Brain microvascular endothelial cell (primary cell): ENCODE results near the gene FNDC3B.

Source experiments
- DNase-seq: peaks from one replicate; pipeline ENCODE4 v3.0.0-alpha.2; 2020
- H3K27ac ChIP-seq: fragments of 250-450 bp; sonication (Bioruptor Pico); 2 replicates; pipeline ENCODE4 v1.5.1; 2020; ENCODE audit warnings: mild to moderate bottlenecking, moderate library complexity
- H3K27me3 ChIP-seq: fragments of 250-450 bp; sonication (Bioruptor Pico); replicated peaks from 2 replicates; pipeline ENCODE4 v1.5.1; 2020; ENCODE audit warnings: mild to moderate bottlenecking
- H3K36me3 ChIP-seq: fragments of 250-450 bp; sonication (Bioruptor Pico); replicated peaks from 2 replicates; pipeline ENCODE4 v1.5.1; 2020; ENCODE audit warnings: mild to moderate bottlenecking
- H3K4me3 ChIP-seq: 2 replicates; pipeline ENCODE4 v1.5.1; 2011; ENCODE audit warnings: low read depth, mild to moderate bottlenecking, control low read depth, low read length, moderate library complexity
- CTCF ChIP-seq: IDR thresholded peaks from 2 replicates; pipeline ENCODE4 v1.5.1; 2011; ENCODE audit warnings: low read depth, mild to moderate bottlenecking, moderate library complexity, low read length, control low read depth, inconsistent platforms; ENCODE audit errors: missing control alignments
- in situ Hi-C: cut with HindIII; loops from 2 replicates; pipeline ENCODE4 v1.10.0; 2017; ENCODE audit warnings: low sequenced_read_pairs, low pct_ligation_motif_present

The FNDC3B gene

GRCh38 chr3:172167892-172168648, 128.7 kb downstream of the FNDC3B start:
- no peak for TF ChIP-seq CTCF
- in situ Hi-C loops, result no loop called here
- Histone ChIP-seq H3K4me3 (no peak overlapping the region), H3K36me3 (peaks cover 11% of the 10 kb centered on the region), H3K27me3 (no peaks in the 10 kb centered on the region), H3K27ac (peak overlapping the region; percentile 7)
- no peak for DNase-seq

- Histone ChIP-seq H3K27ac (no peak overlapping the region), H3K36me3 (peaks cover 13% of the 10 kb centered on the region), H3K4me3 (no peak overlapping the region), H3K27me3 (no peaks in the 10 kb centered on the region)
- in situ Hi-C loops, result no loop called here
- DNase-seq, result no peak
- no peak for TF ChIP-seq CTCF
Measured at GRCh38 chr3:172170073-172170709, 130.8 kb downstream of the FNDC3B start.

- in situ Hi-C loops, result no loop called here
- TF ChIP-seq CTCF, result no peak
- H3K36me3 ChIP-seq, result peaks cover 13% of the 10 kb centered on the region
- H3K27ac ChIP-seq, result no peak overlapping the region
- H3K27me3 ChIP-seq, result no peaks in the 10 kb centered on the region
- no peak for DNase-seq
- H3K4me3 ChIP-seq, result no peak overlapping the region
Measured at GRCh38 chr3:172170841-172171240, 131.5 kb downstream of the FNDC3B start.

GRCh38 chr3:172171396-172172075, 132.2 kb downstream of the FNDC3B start:
- no peak overlapping the region for H3K4me3 ChIP-seq
- H3K27me3 ChIP-seq, result no peaks in the 10 kb centered on the region
- no peak for TF ChIP-seq CTCF
- DNase-seq, result no peak
- in situ Hi-C loops, result no loop called here
- H3K27ac ChIP-seq, result no peak overlapping the region
- peaks cover 13% of the 10 kb centered on the region for H3K36me3 ChIP-seq

- in situ Hi-C loops, result no loop called here
- peaks cover 13% of the 10 kb centered on the region for H3K36me3 ChIP-seq
- H3K27ac ChIP-seq, result peak overlapping the region; percentile 19
- DNase-seq, result no peak
- H3K4me3 ChIP-seq, result no peak overlapping the region
- no peaks in the 10 kb centered on the region for H3K27me3 ChIP-seq
- no peak for TF ChIP-seq CTCF
Measured at GRCh38 chr3:172173316-172174254, 134.2 kb downstream of the FNDC3B start.
